ENCODE measurements around the gene ENDOV. TPM values are rescaled to one million over a fixed set of nuclear protein-coding genes. Genes with fewer than 3 reads are reported as not detected.

The ENDOV gene
- total RNA-seq, 1 donor from 2014 or later: 7.8 TPM

GRCh38 chr17:80453126-80453997 is 38.4 kb downstream of the ENDOV start:
- no peak overlapping the region for H3K27ac ChIP-seq (ENCODE audit: low read depth, low read length)
- H3K4me3 ChIP-seq (ENCODE audit: low read length in 3 of 3): peak overlapping the region; percentile 88 to 94 (median 89)
- no peaks in the 10 kb centered on the region for H3K9me3 ChIP-seq (ENCODE audit: control insufficient read depth in 3 of 3, low read length in 3 of 3)
- H3K9ac ChIP-seq (ENCODE audit: low read depth in 1 of 3, low read length in 3 of 3): peak overlapping the region in 1 of 3 donors; percentile 95
- H3K27me3 ChIP-seq (ENCODE audit: control insufficient read depth in 3 of 3, insufficient read depth in 3 of 3, low read length in 3 of 3): no peaks in the 10 kb centered on the region
- no peaks in the 10 kb centered on the region for H3K36me3 ChIP-seq (ENCODE audit: control insufficient read depth in 3 of 3, insufficient read depth in 3 of 3, low read length in 3 of 3)
- H3K4me1 ChIP-seq (ENCODE audit: control insufficient read depth in 3 of 3, insufficient read depth in 3 of 3, low read length in 3 of 3): peaks cover 36 to 44% (median 41%) of the 10 kb centered on the region in 3 donors

GRCh38 chr17:80453998-80454556 is 39.1 kb downstream of the ENDOV start:
- Histone ChIP-seq H3K36me3 (ENCODE audit: control insufficient read depth in 3 of 3, insufficient read depth in 3 of 3, low read length in 3 of 3) (no peaks in the 10 kb centered on the region), H3K9ac (ENCODE audit: low read depth in 1 of 3, low read length in 3 of 3) (peak overlapping the region; percentile 92 to 96 (median 95)), H3K4me1 (ENCODE audit: control insufficient read depth in 3 of 3, insufficient read depth in 3 of 3, low read length in 3 of 3) (peaks cover 36 to 44% (median 41%) of the 10 kb centered on the region in 3 donors), H3K4me3 (ENCODE audit: low read length in 3 of 3) (peak overlapping the region; percentile 88 to 94 (median 89)), H3K9me3 (ENCODE audit: control insufficient read depth in 3 of 3, low read length in 3 of 3) (no peaks in the 10 kb centered on the region), H3K27me3 (ENCODE audit: control insufficient read depth in 3 of 3, insufficient read depth in 3 of 3, low read length in 3 of 3) (no peaks in the 10 kb centered on the region), H3K27ac (ENCODE audit: low read depth, low read length) (peak overlapping the region; percentile 96)

- peak overlapping the region; percentile 88 to 94 (median 89) for H3K4me3 ChIP-seq (ENCODE audit: low read length in 3 of 3)
- peaks cover 36 to 47% (median 40%) of the 10 kb centered on the region in 3 donors for H3K4me1 ChIP-seq (ENCODE audit: control insufficient read depth in 3 of 3, insufficient read depth in 3 of 3, low read length in 3 of 3)
- peak overlapping the region; percentile 96 for H3K27ac ChIP-seq (ENCODE audit: low read depth, low read length)
- no peaks in the 10 kb centered on the region for H3K27me3 ChIP-seq (ENCODE audit: control insufficient read depth in 3 of 3, insufficient read depth in 3 of 3, low read length in 3 of 3)
- peak overlapping the region; percentile 92 to 96 (median 95) for H3K9ac ChIP-seq (ENCODE audit: low read depth in 1 of 3, low read length in 3 of 3)
- no peaks in the 10 kb centered on the region for H3K36me3 ChIP-seq (ENCODE audit: control insufficient read depth in 3 of 3, insufficient read depth in 3 of 3, low read length in 3 of 3)
- H3K9me3 ChIP-seq (ENCODE audit: control insufficient read depth in 3 of 3, low read length in 3 of 3): no peaks in the 10 kb centered on the region
These were observed 39.8 kb downstream of the ENDOV start for GRCh38 chr17:80454557-80455335.

GRCh38 chr17:80455336-80455710 is 40.4 kb downstream of the ENDOV start:
- Histone ChIP-seq H3K36me3 (ENCODE audit: control insufficient read depth in 3 of 3, insufficient read depth in 3 of 3, low read length in 3 of 3) (no peaks in the 10 kb centered on the region), H3K27me3 (ENCODE audit: control insufficient read depth in 3 of 3, insufficient read depth in 3 of 3, low read length in 3 of 3) (no peaks in the 10 kb centered on the region), H3K4me1 (ENCODE audit: control insufficient read depth in 3 of 3, insufficient read depth in 3 of 3, low read length in 3 of 3) (peaks cover 39 to 53% (median 43%) of the 10 kb centered on the region in 3 donors), H3K9ac (ENCODE audit: low read depth in 1 of 3, low read length in 3 of 3) (peak overlapping the region; percentile 89 to 95 (median 92)), H3K27ac (ENCODE audit: low read depth, low read length) (peak overlapping the region; percentile 96), H3K4me3 (ENCODE audit: low read length in 3 of 3) (peak overlapping the region; percentile 75 to 94 (median 88)), H3K9me3 (ENCODE audit: control insufficient read depth in 3 of 3, low read length in 3 of 3) (no peaks in the 10 kb centered on the region)

- Histone ChIP-seq H3K36me3 (ENCODE audit: control insufficient read depth in 3 of 3, insufficient read depth in 3 of 3, low read length in 3 of 3) (no peaks in the 10 kb centered on the region), H3K9me3 (ENCODE audit: control insufficient read depth in 3 of 3, low read length in 3 of 3) (no peaks in the 10 kb centered on the region), H3K9ac (ENCODE audit: low read depth in 1 of 3, low read length in 3 of 3) (peak overlapping the region; percentile 89 to 95 (median 92)), H3K27ac (ENCODE audit: low read depth, low read length) (peak overlapping the region; percentile 96), H3K4me3 (ENCODE audit: low read length in 3 of 3) (peak overlapping the region; percentile 75 to 94 (median 88)), H3K4me1 (ENCODE audit: control insufficient read depth in 3 of 3, insufficient read depth in 3 of 3, low read length in 3 of 3) (peaks cover 43 to 57% (median 47%) of the 10 kb centered on the region in 3 donors), H3K27me3 (ENCODE audit: control insufficient read depth in 3 of 3, insufficient read depth in 3 of 3, low read length in 3 of 3) (no peaks in the 10 kb centered on the region)
These were observed 40.8 kb downstream of the ENDOV start for GRCh38 chr17:80455784-80456183.

GRCh38 chr17:80456465-80457235 is 41.7 kb downstream of the ENDOV start:
- Histone ChIP-seq H3K4me1 (ENCODE audit: control insufficient read depth in 3 of 3, insufficient read depth in 3 of 3, low read length in 3 of 3) (peaks cover 46 to 66% (median 56%) of the 10 kb centered on the region in 3 donors), H3K27me3 (ENCODE audit: control insufficient read depth in 3 of 3, insufficient read depth in 3 of 3, low read length in 3 of 3) (peaks cover 0 to 4% (median 0%) of the 10 kb centered on the region in 3 donors), H3K4me3 (ENCODE audit: low read length in 3 of 3) (peak overlapping the region; percentile 70 to 94 (median 75)), H3K36me3 (ENCODE audit: control insufficient read depth in 3 of 3, insufficient read depth in 3 of 3, low read length in 3 of 3) (no peaks in the 10 kb centered on the region), H3K27ac (ENCODE audit: low read depth, low read length) (peak overlapping the region; percentile 96), H3K9me3 (ENCODE audit: control insufficient read depth in 3 of 3, low read length in 3 of 3) (no peaks in the 10 kb centered on the region), H3K9ac (ENCODE audit: low read depth in 1 of 3, low read length in 3 of 3) (peak overlapping the region; percentile 61 to 95 (median 71))

- Histone ChIP-seq H3K4me3 (ENCODE audit: low read length in 3 of 3) (peak overlapping the region; percentile 70 to 94 (median 75)), H3K9ac (ENCODE audit: low read depth in 1 of 3, low read length in 3 of 3) (peak overlapping the region in 2 of 3 donors; percentile 4 to 95), H3K27ac (ENCODE audit: low read depth, low read length) (peak overlapping the region; percentile 96), H3K9me3 (ENCODE audit: control insufficient read depth in 3 of 3, low read length in 3 of 3) (no peaks in the 10 kb centered on the region), H3K36me3 (ENCODE audit: control insufficient read depth in 3 of 3, insufficient read depth in 3 of 3, low read length in 3 of 3) (no peaks in the 10 kb centered on the region), H3K4me1 (ENCODE audit: control insufficient read depth in 3 of 3, insufficient read depth in 3 of 3, low read length in 3 of 3) (peaks cover 46 to 68% (median 56%) of the 10 kb centered on the region in 3 donors), H3K27me3 (ENCODE audit: control insufficient read depth in 3 of 3, insufficient read depth in 3 of 3, low read length in 3 of 3) (peaks cover 0 to 4% (median 0%) of the 10 kb centered on the region in 3 donors)
These were observed 42.4 kb downstream of the ENDOV start for GRCh38 chr17:80457236-80457856.

- Histone ChIP-seq H3K36me3 (ENCODE audit: control insufficient read depth in 3 of 3, insufficient read depth in 3 of 3, low read length in 3 of 3) (no peaks in the 10 kb centered on the region), H3K4me1 (ENCODE audit: control insufficient read depth in 3 of 3, insufficient read depth in 3 of 3, low read length in 3 of 3) (peaks cover 46 to 67% (median 56%) of the 10 kb centered on the region in 3 donors), H3K9ac (ENCODE audit: low read depth in 1 of 3, low read length in 3 of 3) (peak overlapping the region in 1 of 3 donors; percentile 8), H3K27ac (ENCODE audit: low read depth, low read length) (no peak overlapping the region), H3K9me3 (ENCODE audit: control insufficient read depth in 3 of 3, low read length in 3 of 3) (no peaks in the 10 kb centered on the region), H3K4me3 (ENCODE audit: low read length in 3 of 3) (no peak overlapping the region), H3K27me3 (ENCODE audit: control insufficient read depth in 3 of 3, insufficient read depth in 3 of 3, low read length in 3 of 3) (peaks cover 0 to 4% (median 0%) of the 10 kb centered on the region in 3 donors)
These were observed 43.0 kb downstream of the ENDOV start for GRCh38 chr17:80458016-80458415.

GRCh38 chr17:80459234-80459633 is 44.3 kb downstream of the ENDOV start:
- no peak overlapping the region for H3K27ac ChIP-seq (ENCODE audit: low read depth, low read length)
- peaks cover 0 to 9% (median 0%) of the 10 kb centered on the region in 3 donors for H3K27me3 ChIP-seq (ENCODE audit: control insufficient read depth in 3 of 3, insufficient read depth in 3 of 3, low read length in 3 of 3)
- H3K4me1 ChIP-seq (ENCODE audit: control insufficient read depth in 3 of 3, insufficient read depth in 3 of 3, low read length in 3 of 3): peaks cover 39 to 55% (median 47%) of the 10 kb centered on the region in 3 donors
- H3K9ac ChIP-seq (ENCODE audit: low read depth in 1 of 3, low read length in 3 of 3): no peak overlapping the region
- H3K4me3 ChIP-seq (ENCODE audit: low read length in 3 of 3): no peak overlapping the region
- H3K36me3 ChIP-seq (ENCODE audit: control insufficient read depth in 3 of 3, insufficient read depth in 3 of 3, low read length in 3 of 3): no peaks in the 10 kb centered on the region
- H3K9me3 ChIP-seq (ENCODE audit: control insufficient read depth in 3 of 3, low read length in 3 of 3): no peaks in the 10 kb centered on the region

Data from skeletal muscle tissue (tissue), 4 donors.